Diencephalon (tissue), 1 donor: ENCODE data around the gene AGAP1. TPM values are rescaled to one million over a fixed set of nuclear protein-coding genes. Genes with fewer than 3 reads are reported as not detected.

Experiments
- small RNA-seq: library from RNA; depleted of rRNA; stranded (forward); fragments of <200 nt; gene quantifications from one replicate; pipeline ENCODE3, GENCODE V24; 2014
- total RNA-seq: library from RNA; depleted of rRNA; stranded (reverse); fragments of >200 nt; gene quantifications from one replicate; pipeline ENCODE4 v1.2.3, GENCODE V29; 2014

AGAP1 gene
- 63.7 TPM for total RNA-seq

DNA sequence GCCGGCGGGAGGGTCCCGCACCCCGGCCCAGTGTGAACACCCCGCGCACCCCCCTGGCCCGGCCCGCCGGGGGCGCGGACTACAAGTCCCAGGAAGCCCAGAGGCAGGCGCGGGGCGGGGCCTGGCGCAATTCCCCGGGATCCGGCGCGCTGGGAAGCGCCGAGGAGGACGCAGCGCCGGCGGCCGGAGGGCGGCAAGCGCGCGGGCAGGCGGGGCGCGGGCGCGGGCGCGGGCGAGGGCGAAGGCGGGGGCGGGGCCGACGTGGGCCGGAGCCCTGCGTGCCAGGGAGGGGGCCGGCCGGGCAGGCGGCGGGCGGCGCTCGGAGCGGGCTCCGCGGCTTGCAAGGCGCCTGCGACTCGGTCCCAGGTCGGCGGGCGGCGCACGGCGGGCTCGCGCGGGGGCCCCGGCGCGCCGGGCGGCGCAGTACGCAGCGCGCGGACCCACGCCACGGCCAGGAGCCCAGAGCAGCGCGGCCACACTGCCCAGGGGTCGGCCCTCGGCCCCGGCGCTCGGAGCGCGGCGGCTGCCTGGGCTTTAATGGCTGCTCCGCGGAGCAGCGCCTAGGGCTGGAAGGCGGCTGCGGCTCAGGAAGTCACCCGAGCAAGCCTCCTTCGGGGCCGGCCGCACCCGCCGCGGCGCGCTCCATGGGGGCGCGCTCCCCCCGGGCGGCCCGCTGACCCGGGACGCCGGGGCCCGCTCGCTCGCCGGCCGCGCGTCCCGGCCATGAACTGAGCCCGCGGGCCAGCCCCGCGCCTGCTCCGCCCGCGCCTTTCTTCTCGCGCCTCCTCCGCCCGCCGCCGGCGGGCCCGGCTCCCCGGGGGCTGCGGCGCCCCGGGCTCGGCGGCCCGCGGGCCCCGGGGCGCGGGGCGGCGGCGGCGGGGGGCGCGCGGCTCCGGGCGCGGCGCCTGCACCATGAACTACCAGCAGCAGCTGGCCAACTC is at the start of gene AGAP1:
AGAP1 (plus strand) TSS at position 269 of the 941 bp plus-strand sequence.

DNA sequence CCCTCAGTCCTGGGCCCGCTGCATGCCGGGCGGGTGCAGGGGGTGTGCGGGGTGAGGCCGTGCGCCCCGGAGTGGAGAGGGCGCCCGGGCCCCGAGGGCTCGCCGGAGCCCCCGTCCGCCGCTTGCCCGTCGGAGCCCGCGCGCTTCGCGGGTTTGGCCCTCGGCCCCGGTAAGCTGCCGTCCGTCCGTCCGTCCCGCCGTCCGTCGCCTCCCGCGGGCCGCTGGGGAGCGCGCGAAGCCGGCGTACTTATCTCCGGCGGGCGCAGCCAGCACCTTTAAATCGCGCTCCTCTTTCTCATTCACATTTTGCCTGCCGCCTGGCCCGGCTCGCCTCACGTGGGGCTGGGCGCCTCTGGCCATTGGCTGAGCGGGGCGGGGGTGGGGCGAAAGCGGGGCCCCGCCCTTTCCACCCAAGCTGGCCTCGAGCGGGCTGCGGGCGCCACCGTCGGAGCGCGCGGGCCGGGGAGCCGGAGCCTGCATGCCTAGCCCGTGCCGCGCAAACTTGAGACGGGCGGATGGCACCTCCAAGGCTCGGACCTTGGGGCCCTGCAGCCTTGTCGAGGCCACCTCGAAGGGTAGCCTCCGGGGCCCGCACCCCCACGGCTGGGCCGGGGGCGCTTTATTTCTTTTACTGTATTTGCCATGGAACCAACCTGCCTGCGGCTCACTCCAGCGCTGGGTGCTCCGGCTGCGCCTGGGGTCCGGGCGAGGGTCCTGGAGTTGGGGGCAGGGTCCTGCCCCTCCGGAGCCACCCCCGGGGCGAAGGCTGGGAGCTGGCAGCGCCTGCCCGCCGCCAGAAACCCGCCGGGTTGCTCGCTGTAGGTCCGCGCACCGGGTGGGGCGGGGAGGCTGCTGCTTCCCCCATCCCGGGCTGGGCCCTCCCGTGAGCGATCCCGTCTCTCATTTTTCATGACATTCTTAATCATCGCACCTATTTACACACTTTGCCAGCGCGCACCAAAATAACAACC is 674.6 kb downstream of the AGAP1 start, which contains the start of gene GBX2:
GBX2 (minus strand) TSS at position 277 of the 971 bp plus-strand sequence. CDS start 415 bp downstream, outside the sequence.

Small RNA genes within 50 kb of the gene (small RNA-seq; reads per million reads assigned to genes)
- gene RF00019 (not detected), gene RN7SL204P (not detected), gene RNU7-127P (not detected), gene TMSB10P1 (0.08 reads per million)
